ENCODE results near the gene GDF7.

Gene GDF7

DNA sequence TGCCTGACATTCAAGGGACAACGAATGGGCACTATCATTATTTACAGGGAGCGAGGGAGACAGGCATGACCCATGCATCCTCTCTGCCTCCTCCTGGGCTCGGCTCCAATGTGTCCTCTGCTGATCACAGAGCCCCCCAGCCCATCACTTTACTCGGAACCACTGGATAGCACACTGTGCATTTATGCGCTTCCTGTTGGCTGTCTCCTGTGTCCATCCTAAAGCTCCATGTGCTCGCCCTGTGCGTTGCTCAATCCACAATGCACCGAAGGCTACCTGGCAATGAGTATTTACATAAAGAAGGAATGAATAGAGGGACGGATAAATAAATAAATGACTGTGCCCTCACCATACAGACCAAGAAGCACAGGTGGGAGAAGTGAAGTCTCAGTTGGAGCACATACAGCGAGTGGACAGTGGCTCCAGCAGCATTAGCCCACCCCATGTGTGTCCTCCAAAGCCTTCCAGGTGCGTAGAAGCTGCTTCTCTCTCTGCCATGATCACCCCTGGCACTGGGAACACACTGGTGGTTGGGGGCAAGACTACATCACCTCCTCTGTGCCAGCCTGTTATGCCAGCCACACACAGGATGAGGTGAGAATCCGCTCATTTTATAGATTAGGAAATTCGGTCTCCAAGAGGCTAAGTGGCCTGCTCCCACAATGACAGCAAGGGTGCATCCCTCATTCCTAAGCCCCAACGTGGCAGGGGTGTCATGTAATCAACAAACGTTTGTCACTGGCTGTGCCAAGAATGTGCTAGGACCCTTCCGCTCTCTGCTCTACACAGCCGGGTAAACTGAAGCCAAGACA is 2.3 kb upstream of the GDF7 start:
- Mint-ChIP-seq H3K9me3 (no peaks in the 10 kb centered on the region), H3K4me3 (no peak overlapping the region), H3K27ac (no peak overlapping the region), H3K27me3 (peaks cover 90% of the 10 kb centered on the region), H3K4me1 (peaks cover 12% of the 10 kb centered on the region), H3K36me3 (peaks cover 2% of the 10 kb centered on the region)
- CTCF ChIA-PET: interaction anchor here (6.2 kb wide), 1 partner anchor 300 kb away, joined by 150 read pairs; no protein-coding TSS in a partner anchor
- no peak for DNase-seq

DNA sequence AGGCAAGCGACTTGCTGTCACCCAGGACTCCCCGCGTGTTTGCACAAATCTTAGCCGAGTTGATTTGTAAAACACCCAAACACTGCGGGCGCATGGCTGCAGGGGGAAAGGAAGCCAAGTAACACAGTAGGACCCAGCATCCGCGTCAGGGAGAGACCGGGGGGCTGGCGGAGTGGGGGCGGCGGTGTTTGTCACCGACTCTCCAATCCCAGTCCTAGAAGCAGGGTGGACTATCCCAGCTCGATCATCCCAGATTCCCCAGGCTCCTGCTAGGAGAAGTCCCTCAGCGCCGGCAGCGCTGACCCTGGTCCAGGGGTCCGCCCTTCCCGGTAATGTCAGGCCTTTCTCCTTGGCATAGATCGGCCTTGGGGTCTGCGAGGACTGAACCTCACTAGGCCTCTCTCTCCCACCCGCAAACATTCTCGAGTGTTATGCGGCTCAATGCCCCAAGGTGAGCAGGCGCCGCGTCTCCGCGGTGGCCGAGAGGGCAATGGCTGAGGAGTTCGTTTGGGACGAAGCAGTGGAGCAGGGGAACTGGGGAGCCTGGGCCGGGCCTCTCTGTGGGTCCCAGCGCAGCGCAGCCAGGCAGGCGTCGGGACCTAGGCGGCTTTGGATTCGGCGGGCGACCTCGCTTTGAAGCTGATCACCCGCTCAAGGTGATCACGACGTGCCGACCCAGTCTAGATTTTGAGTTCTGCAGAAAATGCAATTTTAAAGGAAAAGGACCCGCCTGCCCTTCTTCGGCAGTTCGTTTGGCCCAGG is 1.5 kb upstream of the GDF7 start:
- Mint-ChIP-seq H3K27me3 (peaks cover 96% of the 10 kb centered on the region), H3K9me3 (no peaks in the 10 kb centered on the region), H3K4me3 (peak overlapping the region; percentile 23), H3K36me3 (peaks cover 2% of the 10 kb centered on the region), H3K27ac (no peak overlapping the region), H3K4me1 (peaks cover 12% of the 10 kb centered on the region)
- peak; percentile 21 for DNase-seq
- CTCF ChIA-PET: interaction anchor here (1.3 to 1.4 kb wide), 3 partner anchors 9 to 296 kb away, joined by 3 to 6 read pairs (median 4); partner anchors contain the start of gene HS1BP3

DNA sequence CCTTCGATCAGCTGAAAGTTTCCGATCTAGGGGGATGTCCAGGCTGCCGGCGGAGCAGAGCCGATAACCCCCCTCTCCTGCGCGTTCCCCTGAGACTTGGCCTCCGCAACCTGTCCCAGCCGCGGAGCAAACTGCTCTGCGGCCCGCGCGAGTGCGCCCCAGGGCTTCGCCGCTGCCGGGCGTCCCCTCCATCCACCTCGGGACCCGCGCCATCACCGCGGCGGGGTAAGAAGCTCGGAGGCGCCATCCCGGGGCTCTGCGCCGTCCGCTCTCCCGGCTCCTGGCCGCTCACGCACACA is 990 bp upstream of the GDF7 start:
- Mint-ChIP-seq H3K4me3 (peak overlapping the region; percentile 68), H3K9me3 (no peaks in the 10 kb centered on the region), H3K27me3 (peaks cover 96% of the 10 kb centered on the region), H3K36me3 (peaks cover 2% of the 10 kb centered on the region), H3K27ac (no peak overlapping the region), H3K4me1 (peaks cover 12% of the 10 kb centered on the region)
- DNase-seq: no peak
- CTCF ChIA-PET: interaction anchor here (0.7 to 1.4 kb wide), 4 partner anchors 9 to 297 kb away, joined by 3 to 6 read pairs (median 4); partner anchors contain the start of gene HS1BP3

DNA sequence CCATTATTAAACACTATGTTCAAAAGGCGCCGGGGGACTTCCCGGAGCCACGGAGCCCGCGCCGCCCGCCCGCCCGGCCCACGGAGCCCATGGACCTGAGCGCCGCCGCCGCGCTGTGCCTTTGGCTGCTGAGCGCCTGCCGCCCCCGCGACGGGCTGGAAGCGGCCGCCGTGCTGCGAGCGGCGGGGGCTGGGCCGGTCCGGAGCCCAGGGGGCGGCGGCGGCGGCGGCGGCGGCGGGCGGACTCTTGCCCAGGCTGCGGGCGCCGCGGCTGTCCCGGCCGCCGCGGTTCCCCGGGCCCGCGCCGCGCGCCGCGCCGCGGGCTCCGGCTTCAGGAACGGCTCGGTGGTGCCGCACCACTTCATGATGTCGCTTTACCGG is 197 bp downstream of the GDF7 start:
- Mint-ChIP-seq H3K4me1 (peaks cover 12% of the 10 kb centered on the region), H3K36me3 (peaks cover 2% of the 10 kb centered on the region), H3K27me3 (peaks cover 97% of the 10 kb centered on the region), H3K4me3 (no peak overlapping the region), H3K9me3 (no peaks in the 10 kb centered on the region), H3K27ac (no peak overlapping the region)
- no peak for DNase-seq
- CTCF ChIA-PET: interaction anchor here (1.0 kb wide), 1 partner anchor 297 kb away, joined by 3 read pairs; no protein-coding TSS in a partner anchor

DNA sequence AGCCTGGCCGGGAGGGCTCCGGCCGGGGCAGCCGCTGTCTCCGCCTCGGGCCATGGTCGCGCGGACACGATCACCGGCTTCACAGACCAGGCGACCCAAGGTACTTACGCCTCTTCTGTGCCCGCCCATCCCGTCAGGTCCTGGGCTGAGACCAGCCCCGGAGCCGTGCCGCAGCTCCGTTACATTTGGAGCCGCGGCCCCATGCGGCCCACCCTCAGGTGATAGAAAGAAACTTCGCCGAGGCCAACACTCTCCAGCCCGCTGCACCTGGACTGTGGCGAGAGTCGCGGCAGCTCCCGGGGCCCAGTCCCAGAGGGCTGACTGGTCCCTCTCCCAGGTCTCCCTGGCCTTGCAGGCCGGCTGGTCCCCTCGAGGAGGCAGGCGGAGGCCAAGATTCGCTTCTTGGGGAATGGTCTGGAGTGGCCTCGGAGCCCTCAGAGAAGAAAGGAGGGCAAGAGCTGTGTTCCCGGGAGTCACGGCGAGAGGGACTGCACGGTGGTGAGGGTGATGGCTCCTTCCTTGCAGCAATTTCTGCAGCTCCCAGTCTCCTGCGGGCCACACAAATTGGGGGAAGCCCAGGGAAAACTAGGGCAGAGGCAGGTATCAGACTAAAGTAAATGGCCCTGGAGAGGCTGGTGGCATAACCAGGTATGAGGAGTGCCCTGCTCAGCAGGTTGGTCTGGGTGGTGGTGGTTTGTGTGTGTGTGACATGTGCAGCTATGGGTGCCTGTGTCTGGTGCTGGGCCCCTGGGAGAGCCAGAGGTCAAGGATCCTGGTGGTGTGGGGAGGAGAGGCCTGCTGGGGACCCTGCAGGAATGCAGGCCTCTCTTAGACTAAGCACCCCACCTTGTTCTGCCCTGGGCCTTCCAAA is 822 bp downstream of the GDF7 start:
- H3K27me3 Mint-ChIP-seq: peaks cover 97% of the 10 kb centered on the region
- DNase-seq: no peak
- no peaks in the 10 kb centered on the region for H3K9me3 Mint-ChIP-seq
- H3K4me1 Mint-ChIP-seq: peaks cover 12% of the 10 kb centered on the region
- CTCF ChIA-PET: interaction anchor here (1.0 to 1.5 kb wide), 2 partner anchors 17 to 296 kb away, joined by 3 read pairs; partner anchors contain the start of gene HS1BP3
- H3K36me3 Mint-ChIP-seq: peaks cover 2% of the 10 kb centered on the region
- H3K27ac Mint-ChIP-seq: no peak overlapping the region
- peak overlapping the region; percentile 42 for H3K4me3 Mint-ChIP-seq

DNA sequence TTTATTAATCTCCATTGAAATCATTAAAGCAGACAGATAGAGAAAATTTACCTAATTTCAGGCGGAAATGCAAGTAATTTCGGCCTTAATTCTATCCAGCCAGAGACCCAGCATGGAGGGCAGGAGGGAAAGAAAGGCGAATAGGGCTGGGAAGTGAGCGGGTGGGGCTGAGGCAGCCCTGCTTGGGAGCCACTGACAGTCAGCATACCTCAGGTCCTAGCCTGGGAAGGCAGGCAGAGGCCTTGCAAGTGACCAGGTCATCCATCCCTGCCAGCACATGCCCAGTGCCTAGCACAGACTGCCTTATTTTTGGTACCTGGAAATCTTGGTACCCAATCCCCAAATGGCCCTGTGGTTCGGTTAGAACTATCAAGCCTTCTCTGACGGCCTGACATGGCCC is 1.5 kb downstream of the GDF7 start:
- CTCF ChIA-PET: interaction anchor here (1.5 kb wide), 1 partner anchor 17 kb away, joined by 3 read pairs; the partner anchor contains the start of gene HS1BP3
- DNase-seq: no peak
- H3K36me3 Mint-ChIP-seq: peaks cover 2% of the 10 kb centered on the region
- peaks cover 91% of the 10 kb centered on the region for H3K27me3 Mint-ChIP-seq
- no peak overlapping the region for H3K27ac Mint-ChIP-seq
- H3K4me1 Mint-ChIP-seq: peaks cover 12% of the 10 kb centered on the region
- H3K4me3 Mint-ChIP-seq: no peak overlapping the region
- H3K9me3 Mint-ChIP-seq: no peaks in the 10 kb centered on the region

DNA sequence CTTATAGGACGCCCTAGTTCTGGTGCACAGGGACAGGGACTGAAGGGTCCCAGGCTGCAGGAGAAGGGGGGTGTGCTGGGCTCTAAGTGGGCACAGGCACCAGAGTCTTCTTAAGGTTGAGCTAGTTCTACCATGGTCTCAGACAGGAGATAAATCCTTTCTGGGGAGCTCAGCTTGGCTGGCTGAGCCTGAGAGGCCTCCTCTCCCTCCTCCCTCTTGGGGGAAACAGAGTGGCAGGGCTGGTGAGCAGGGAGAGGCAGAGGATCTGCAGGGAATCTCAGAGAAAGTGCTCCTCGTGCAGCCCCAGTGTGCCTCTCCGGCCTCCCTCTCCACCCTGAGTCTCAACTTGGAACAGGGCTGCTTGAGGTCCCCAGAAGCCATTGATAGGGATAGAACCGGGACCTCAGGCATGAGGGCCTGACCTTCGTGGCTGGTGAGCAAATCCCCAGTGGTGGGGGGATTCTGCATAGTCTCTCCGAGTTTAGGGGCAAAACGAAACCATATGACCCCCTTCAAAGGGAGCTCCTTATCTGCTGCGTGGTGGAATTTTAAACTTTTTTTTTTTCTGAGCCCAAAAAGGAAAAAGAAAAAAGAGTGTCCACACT is 2.0 kb downstream of the GDF7 start:
- CTCF ChIA-PET: interaction anchor here (1.5 kb wide), 1 partner anchor 18 kb away, joined by 3 read pairs; the partner anchor contains the start of gene HS1BP3
- Mint-ChIP-seq H3K27me3 (peaks cover 91% of the 10 kb centered on the region), H3K4me1 (peaks cover 12% of the 10 kb centered on the region)

DNA sequence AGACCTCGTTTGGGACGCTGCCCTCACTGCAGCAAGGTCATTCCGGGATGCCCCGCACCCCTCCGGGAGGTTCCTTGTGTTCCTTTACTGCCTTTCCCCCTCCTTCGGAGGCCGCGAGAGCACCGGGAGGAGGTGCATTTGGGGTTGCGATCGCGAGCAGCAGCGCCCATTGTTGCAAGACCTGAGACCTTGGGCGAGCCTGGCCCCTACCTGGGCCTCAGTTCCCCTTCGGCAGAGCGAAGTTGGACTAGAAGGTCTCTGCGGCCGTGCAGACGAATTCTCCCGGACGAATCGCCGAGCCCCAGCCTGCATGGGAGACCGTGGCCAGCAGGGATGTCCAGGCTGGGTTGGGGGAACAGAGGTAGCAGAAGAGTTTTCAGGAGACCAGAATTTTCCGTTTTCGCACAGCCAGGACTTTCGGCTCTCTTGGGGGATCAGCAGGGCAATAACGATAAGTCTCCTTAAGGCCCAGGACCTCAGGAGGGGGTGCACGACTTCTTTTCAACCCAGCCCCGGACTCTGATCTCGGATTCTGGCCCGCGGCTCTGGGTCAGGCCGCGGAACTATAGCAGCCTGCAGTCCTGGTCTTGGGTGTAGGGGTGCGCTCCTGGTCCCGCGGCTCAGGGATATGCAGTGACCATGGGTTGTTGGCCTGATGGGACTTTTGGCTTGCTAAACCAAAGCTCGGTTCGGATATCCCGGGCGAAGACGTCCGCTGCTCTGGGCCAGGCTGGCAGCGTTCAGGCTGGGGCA is 2.8 kb downstream of the GDF7 start:
- no peak overlapping the region for H3K27ac Mint-ChIP-seq
- no peak overlapping the region for H3K4me3 Mint-ChIP-seq
- DNase-seq: no peak
- peaks cover 2% of the 10 kb centered on the region for H3K36me3 Mint-ChIP-seq
- CTCF ChIA-PET: interaction anchor here (3.3 kb wide), 1 partner anchor 8 kb away, joined by 22 read pairs; no protein-coding TSS in a partner anchor
- peaks cover 88% of the 10 kb centered on the region for H3K27me3 Mint-ChIP-seq
- no peaks in the 10 kb centered on the region for H3K9me3 Mint-ChIP-seq
- peaks cover 12% of the 10 kb centered on the region for H3K4me1 Mint-ChIP-seq

More for the DNA sequence above, 2.0 kb downstream of the GDF7 start:
- H3K9me3 Mint-ChIP-seq: no peaks in the 10 kb centered on the region
- H3K36me3 Mint-ChIP-seq: peaks cover 2% of the 10 kb centered on the region
- no peak overlapping the region for H3K27ac Mint-ChIP-seq
- no peak for DNase-seq
- no peak overlapping the region for H3K4me3 Mint-ChIP-seq

DNA sequence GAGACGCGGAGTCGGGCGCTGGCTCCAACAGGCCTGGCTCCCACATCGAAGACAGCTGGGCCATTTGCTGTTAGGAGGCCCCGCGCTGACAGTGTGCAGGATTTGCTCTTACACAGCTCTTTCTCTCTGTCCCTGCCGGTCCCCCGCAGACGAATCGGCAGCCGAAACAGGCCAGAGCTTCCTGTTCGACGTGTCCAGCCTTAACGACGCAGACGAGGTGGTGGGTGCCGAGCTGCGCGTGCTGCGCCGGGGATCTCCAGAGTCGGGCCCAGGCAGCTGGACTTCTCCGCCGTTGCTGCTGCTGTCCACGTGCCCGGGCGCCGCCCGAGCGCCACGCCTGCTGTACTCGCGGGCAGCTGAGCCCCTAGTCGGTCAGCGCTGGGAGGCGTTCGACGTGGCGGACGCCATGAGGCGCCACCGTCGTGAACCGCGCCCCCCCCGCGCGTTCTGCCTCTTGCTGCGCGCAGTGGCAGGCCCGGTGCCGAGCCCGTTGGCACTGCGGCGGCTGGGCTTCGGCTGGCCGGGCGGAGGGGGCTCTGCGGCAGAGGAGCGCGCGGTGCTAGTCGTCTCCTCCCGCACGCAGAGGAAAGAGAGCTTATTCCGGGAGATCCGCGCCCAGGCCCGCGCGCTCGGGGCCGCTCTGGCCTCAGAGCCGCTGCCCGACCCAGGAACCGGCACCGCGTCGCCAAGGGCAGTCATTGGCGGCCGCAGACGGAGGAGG is 3.5 kb downstream of the GDF7 start:
- Mint-ChIP-seq H3K4me1 (peaks cover 11% of the 10 kb centered on the region), H3K27me3 (peaks cover 86% of the 10 kb centered on the region)

DNA sequence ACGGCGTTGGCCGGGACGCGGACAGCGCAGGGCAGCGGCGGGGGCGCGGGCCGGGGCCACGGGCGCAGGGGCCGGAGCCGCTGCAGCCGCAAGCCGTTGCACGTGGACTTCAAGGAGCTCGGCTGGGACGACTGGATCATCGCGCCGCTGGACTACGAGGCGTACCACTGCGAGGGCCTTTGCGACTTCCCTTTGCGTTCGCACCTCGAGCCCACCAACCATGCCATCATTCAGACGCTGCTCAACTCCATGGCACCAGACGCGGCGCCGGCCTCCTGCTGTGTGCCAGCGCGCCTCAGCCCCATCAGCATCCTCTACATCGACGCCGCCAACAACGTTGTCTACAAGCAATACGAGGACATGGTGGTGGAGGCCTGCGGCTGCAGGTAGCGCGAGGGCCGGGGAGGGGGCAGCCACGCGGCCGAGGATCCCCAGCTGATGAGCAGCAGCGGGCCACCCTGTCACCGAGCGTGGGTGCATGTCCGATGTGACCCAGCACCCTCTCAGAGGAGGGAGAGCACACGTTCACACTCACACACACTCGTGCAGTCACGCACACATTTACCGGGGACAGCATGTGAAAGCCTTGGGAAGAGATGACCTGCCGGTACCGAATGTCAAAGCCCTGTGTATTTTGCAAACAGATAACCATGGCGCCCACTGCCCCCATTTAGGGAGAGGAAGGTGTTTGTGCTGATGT is 4.2 kb downstream of the GDF7 start:
- peaks cover 6% of the 10 kb centered on the region for H3K4me1 Mint-ChIP-seq
- no peak for DNase-seq
- CTCF ChIA-PET: interaction anchor here (3.3 kb wide), 1 partner anchor 10 kb away, joined by 22 read pairs; no protein-coding TSS in a partner anchor
- no peak overlapping the region for H3K27ac Mint-ChIP-seq
- no peak overlapping the region for H3K4me3 Mint-ChIP-seq
- H3K9me3 Mint-ChIP-seq: no peaks in the 10 kb centered on the region
- H3K27me3 Mint-ChIP-seq: peaks cover 79% of the 10 kb centered on the region
- H3K36me3 Mint-ChIP-seq: peaks cover 2% of the 10 kb centered on the region

More for the DNA sequence above, 3.5 kb downstream of the GDF7 start:
- CTCF ChIA-PET: interaction anchor here (3.3 kb wide), 1 partner anchor 9 kb away, joined by 22 read pairs; no protein-coding TSS in a partner anchor
- Mint-ChIP-seq H3K9me3 (no peaks in the 10 kb centered on the region), H3K36me3 (peaks cover 2% of the 10 kb centered on the region), H3K27ac (no peak overlapping the region), H3K4me3 (no peak overlapping the region)
- no peak for DNase-seq

DNA sequence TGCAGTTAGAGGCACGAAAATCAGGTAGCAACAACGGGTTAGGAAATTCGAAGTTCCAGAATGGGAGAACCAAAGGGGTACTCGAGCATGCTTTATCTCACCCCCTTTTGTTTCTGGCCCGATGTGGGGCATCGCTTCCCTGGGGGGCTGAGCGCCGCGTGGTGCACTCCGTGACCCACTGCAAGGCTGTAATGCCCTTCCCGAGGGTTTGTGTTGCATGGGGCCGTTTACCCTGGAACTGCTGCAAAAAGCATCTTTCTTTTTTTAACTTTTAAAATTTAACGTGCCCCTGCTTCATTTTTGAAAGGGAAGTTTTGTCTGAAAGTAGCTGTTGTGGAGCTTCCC is 4.8 kb downstream of the GDF7 start:
- Mint-ChIP-seq H3K27ac (no peak overlapping the region), H3K9me3 (no peaks in the 10 kb centered on the region), H3K36me3 (peaks cover 2% of the 10 kb centered on the region), H3K4me3 (no peak overlapping the region), H3K4me1 (peaks cover 3% of the 10 kb centered on the region), H3K27me3 (peaks cover 74% of the 10 kb centered on the region)
- CTCF ChIA-PET: interaction anchor here (3.3 kb wide), 1 partner anchor 10 kb away, joined by 22 read pairs; no protein-coding TSS in a partner anchor
- DNase-seq: no peak

Measured in activated naive CD4-positive, alpha-beta T cell treated with anti-CD3 and anti-CD28 coated beads, Interleukin-2, amount 10 ng/mL, durations not matched to agents 7 days and 5 days (primary cell).